Measurements from ENCODE around the gene STAT5A. TPM values are rescaled to one million over a fixed set of nuclear protein-coding genes. Genes with fewer than 3 reads are reported as not detected.

STAT5A gene
- total and polyA plus RNA-seq, 9 of the 15 experiments (the other 6 are each of a cell fraction or from before 2014, with no cell fraction given) = 79.9 to 415 (median 196) TPM

- TF ChIP-seq, protein P1, sequence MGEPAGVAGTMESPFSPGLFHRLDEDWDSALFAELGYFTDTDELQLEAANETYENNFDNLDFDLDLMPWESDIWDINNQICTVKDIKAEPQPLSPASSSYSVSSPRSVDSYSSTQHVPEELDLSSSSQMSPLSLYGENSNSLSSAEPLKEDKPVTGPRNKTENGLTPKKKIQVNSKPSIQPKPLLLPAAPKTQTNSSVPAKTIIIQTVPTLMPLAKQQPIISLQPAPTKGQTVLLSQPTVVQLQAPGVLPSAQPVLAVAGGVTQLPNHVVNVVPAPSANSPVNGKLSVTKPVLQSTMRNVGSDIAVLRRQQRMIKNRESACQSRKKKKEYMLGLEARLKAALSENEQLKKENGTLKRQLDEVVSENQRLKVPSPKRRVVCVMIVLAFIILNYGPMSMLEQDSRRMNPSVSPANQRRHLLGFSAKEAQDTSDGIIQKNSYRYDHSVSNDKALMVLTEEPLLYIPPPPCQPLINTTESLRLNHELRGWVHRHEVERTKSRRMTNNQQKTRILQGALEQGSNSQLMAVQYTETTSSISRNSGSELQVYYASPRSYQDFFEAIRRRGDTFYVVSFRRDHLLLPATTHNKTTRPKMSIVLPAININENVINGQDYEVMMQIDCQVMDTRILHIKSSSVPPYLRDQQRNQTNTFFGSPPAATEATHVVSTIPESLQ (CRISPR knock-in tag; IDR thresholded peaks at IDR 0.05) = no peak
- TF ChIP-seq ZNF584 (CRISPR knock-in tag; IDR thresholded peaks at IDR 0.05; ENCODE audit: low read depth) = no peak
- no peak for TF ChIP-seq KLF10 (CRISPR knock-in tag; IDR thresholded peaks at IDR 0.05)
- no peak for TF ChIP-seq YBX1 (IDR thresholded peaks at IDR 0.05)
- TF ChIP-seq MAFK (IDR thresholded peaks at IDR 0.05; ENCODE audit: low read length) = no peak
- TF ChIP-seq ELF1 (tag; IDR thresholded peaks at IDR 0.05) = no peak
- no peak for TF ChIP-seq SNAPC5 (CRISPR knock-in tag; IDR thresholded peaks at IDR 0.05)
- no peak for TF ChIP-seq ZNF197 (CRISPR knock-in tag; IDR thresholded peaks at IDR 0.05; ENCODE audit: low read depth)
- peak; percentile 60 for TF ChIP-seq RBFOX2 (IDR thresholded peaks at IDR 0.05; ENCODE audit: low read depth, low read length)
- peak; percentile 23 for TF ChIP-seq KDM5B (IDR thresholded peaks at IDR 0.05; ENCODE audit: insufficient replicate concordance, low read depth, low read length)
- TF ChIP-seq CCNT2 (IDR thresholded peaks at IDR 0.05; ENCODE audit: borderline replicate concordance, extremely low read depth, insufficient read length, low read depth, low read length) = no peak
- TF ChIP-seq JUNB (CRISPR knock-in tag; conservative IDR thresholded peaks at IDR 0.05) = no peak
- TF ChIP-seq HDAC8 (tag; IDR thresholded peaks at IDR 0.05) = no peak
- no peak for TF ChIP-seq ELK3 (CRISPR knock-in tag; IDR thresholded peaks at IDR 0.05)
- TF ChIP-seq, protein P2, sequence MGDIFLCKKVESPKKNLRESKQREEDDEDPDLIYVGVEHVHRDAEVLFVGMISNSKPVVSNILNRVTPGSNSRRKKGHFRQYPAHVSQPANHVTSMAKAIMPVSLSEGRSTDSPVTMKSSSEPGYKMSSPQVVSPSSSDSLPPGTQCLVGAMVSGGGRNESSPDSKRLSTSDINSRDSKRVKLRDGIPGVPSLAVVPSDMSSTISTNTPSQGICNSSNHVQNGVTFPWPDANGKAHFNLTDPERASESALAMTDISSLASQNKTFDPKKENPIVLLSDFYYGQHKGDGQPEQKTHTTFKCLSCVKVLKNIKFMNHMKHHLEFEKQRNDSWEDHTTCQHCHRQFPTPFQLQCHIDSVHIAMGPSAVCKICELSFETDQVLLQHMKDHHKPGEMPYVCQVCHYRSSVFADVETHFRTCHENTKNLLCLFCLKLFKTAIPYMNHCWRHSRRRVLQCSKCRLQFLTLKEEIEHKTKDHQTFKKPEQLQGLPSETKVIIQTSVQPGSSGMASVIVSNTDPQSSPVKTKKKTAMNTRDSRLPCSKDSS (IDR thresholded peaks at IDR 0.05; ENCODE audit: low read depth, partially characterized antibody) = no peak
- TF ChIP-seq NR2F6 (CRISPR knock-in tag; IDR thresholded peaks at IDR 0.05) = no peak
- TF ChIP-seq NFE2 (IDR thresholded peaks at IDR 0.05; ENCODE audit: low read depth) = no peak
- TF ChIP-seq, protein P3, sequence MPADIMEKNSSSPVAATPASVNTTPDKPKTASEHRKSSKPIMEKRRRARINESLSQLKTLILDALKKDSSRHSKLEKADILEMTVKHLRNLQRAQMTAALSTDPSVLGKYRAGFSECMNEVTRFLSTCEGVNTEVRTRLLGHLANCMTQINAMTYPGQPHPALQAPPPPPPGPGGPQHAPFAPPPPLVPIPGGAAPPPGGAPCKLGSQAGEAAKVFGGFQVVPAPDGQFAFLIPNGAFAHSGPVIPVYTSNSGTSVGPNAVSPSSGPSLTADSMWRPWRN (IDR thresholded peaks at IDR 0.05; ENCODE audit: low read depth) = no peak
- TF ChIP-seq, protein P4, sequence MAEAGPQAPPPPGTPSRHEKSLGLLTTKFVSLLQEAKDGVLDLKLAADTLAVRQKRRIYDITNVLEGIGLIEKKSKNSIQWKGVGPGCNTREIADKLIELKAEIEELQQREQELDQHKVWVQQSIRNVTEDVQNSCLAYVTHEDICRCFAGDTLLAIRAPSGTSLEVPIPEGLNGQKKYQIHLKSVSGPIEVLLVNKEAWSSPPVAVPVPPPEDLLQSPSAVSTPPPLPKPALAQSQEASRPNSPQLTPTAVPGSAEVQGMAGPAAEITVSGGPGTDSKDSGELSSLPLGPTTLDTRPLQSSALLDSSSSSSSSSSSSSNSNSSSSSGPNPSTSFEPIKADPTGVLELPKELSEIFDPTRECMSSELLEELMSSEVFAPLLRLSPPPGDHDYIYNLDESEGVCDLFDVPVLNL (CRISPR knock-in tag; IDR thresholded peaks at IDR 0.05; ENCODE audit: low read depth) = no peak
Measured at GRCh38 chr17:42286411-42287221, 1.7 kb upstream of the STAT5A start (continued).

Measured in K562 (cell line).